Central memory CD4-positive, alpha-beta T cell (primary cell): ENCODE results near the gene PRRT1.

Experiments used
- DNase-seq: peaks from one replicate; pipeline ENCODE4 v3.0.0; 2022

The PRRT1 gene

GRCh38 chr6:32173051-32173727, 21.4 kb upstream of the PRRT1 start:
- no peak for DNase-seq

- no peak for DNase-seq
Observed at GRCh38 chr6:32171234-32171633, 19.5 kb upstream of the PRRT1 start.

GRCh38 chr6:32170294-32170693, 18.6 kb upstream of the PRRT1 start:
- no peak for DNase-seq

- no peak for DNase-seq
Observed at GRCh38 chr6:32168807-32169591, 17.3 kb upstream of the PRRT1 start.

DNA sequence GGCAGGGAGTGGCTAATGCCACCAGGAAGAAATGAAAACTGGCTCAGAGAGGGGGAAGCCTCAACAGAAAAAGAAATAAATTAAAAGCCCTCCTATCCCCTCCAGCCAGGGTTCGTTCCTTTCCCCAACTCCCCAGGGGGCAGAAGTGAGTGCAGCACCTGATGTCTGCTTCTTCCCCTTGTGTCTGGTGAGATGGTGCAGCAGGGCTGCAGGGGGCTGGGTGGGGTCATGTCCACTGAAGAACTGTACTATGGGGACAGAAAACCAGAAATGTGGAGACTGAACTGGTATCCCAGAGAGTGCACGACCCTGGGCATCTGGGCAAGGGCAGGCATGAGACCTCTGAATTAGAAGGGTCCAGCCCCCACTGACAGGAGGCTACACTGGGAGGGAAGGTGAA, 16.6 kb upstream of the PRRT1 start:
- DNase-seq = no peak

DNA sequence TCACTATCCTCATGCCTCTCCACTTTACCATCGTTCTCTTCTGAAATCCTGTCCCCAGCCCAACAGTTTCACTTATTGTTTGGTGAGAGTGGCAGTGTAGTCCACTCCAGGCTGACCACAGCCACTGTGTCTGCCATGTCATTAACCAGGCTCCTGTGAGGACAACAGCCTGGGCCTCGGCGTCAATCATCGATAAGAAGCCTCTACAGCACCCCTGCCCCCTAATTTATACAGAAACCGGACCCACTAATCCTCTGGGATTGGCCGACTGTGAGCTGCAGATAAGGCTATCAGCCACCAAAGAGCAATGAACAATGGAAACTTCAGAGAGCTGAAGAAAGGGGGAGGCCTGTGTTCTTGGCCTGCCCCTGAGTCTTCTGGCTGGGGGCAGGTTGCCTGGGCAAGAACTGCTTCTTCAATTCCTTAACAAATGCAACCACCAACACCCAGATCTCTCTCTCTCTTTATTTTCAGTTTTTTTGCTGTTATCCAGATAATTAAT, 16.1 kb upstream of the PRRT1 start:
- no peak for DNase-seq

GRCh38 chr6:32167154-32167760, 15.5 kb upstream of the PRRT1 start:
- DNase-seq = no peak

DNA sequence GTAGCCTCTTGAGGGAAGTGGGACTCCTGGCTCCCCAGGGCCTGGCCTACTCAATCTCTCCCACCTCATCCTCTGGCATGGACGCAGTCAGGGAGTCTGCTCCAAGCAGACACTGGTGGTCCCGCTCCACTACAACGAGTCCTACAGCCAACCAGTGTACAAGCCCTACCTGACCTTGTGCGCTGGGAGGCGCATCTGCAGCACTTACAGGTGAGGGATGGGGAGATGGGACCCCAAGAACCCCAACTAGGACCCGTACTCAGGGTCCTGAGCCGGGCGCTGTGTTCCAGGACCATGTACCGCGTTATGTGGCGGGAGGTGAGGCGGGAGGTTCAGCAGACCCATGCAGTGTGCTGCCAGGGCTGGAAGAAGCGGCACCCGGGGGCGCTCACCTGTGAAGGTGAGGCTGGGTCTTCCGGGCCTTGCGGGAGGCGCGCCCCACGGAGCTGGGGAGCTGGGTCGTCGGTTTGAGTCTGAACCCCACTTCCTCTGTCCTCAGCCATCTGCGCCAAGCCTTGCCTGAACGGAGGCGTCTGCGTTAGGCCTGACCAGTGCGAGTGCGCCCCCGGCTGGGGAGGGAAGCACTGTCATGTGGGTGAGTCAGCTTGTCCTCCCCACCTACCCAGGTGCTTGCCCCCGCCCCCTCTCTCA, 14.8 kb upstream of the PRRT1 start:
- DNase-seq = no peak

GRCh38 chr6:32164295-32164694, 12.6 kb upstream of the PRRT1 start, which contains the start of gene EGFL8:
Gene EGFL8, plus strand, starts transcription at chr6:32164595. Its CDS starts 1,571 bp downstream, at chr6:32166166.
- no peak for DNase-seq

DNA sequence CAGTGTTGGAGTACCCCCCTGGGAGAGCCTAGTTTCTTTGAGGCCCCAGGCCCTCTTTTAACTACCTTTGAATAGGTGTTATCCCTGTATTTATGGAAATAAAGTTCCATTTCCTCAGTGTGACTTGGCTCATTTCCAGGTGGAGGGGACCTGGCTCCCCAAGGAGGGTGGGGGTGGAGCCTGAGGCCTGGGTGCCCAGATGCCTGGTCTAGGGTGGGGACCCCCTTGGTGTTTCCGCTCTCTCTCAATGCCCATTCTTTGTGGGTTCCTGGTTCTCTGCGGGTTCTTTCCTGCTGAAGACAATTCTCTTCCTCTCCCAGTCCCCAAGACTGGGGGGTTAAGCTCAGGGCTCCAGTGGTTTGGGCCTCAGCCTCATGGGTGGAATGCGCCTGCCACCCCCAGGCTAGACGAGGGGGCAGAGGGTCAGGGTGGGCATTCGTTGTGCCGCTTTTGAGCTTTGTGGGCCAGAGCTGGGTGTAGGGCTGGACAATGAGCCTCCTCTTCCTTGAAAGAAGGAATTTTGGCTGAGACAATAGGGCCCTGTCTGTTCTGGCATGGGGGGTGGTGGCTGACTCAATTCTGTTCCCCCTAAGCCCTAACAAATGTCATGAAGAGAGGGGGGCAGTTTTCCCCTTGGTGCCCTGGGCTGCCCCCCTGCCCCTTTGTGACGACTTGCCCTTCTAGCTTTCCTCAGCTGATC, 12.0 kb upstream of the PRRT1 start:
- DNase-seq = no peak

DNA sequence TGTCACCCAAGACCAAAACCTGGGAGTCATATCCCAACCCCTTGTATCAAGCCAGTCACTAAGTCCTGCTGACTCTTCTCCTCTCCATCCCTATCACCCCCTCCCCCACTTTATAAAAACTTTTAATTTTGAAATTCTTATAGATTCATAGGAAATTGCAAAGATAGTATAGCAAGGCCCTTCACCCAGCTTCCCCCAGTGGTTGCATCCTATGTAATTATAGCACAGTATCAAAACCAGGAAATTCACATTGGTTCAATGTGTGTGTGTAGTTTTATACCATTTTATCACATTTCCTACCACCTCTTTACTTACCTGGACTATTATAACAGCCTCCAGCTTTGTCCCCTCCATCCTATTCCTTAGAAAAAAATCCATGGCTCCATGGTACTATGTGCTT, 6.3 kb upstream of the PRRT1 start:
- no peak for DNase-seq

DNA sequence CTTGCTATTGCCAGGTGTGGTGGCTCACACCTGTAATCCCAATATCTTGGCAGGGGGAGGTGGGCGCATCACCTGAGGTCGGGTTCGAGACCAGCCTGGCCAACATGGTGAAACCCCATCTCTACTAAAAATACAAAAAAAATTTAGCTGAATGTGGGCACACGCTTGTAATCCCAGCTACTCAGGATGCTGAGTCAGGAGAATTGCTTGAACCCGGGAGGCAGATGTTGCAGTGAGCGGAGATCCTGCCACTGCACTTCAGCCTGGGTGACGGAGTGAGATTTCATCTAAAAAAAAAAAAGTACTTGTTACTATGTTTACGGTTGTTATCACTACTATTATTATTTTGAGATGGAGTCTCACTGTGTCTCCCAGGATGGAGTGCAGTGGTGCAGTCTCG, 5.2 kb upstream of the PRRT1 start:
- DNase-seq = no peak

GRCh38 chr6:32154514-32155161, 2.9 kb upstream of the PRRT1 start:
- DNase-seq = peak; percentile 63

DNA sequence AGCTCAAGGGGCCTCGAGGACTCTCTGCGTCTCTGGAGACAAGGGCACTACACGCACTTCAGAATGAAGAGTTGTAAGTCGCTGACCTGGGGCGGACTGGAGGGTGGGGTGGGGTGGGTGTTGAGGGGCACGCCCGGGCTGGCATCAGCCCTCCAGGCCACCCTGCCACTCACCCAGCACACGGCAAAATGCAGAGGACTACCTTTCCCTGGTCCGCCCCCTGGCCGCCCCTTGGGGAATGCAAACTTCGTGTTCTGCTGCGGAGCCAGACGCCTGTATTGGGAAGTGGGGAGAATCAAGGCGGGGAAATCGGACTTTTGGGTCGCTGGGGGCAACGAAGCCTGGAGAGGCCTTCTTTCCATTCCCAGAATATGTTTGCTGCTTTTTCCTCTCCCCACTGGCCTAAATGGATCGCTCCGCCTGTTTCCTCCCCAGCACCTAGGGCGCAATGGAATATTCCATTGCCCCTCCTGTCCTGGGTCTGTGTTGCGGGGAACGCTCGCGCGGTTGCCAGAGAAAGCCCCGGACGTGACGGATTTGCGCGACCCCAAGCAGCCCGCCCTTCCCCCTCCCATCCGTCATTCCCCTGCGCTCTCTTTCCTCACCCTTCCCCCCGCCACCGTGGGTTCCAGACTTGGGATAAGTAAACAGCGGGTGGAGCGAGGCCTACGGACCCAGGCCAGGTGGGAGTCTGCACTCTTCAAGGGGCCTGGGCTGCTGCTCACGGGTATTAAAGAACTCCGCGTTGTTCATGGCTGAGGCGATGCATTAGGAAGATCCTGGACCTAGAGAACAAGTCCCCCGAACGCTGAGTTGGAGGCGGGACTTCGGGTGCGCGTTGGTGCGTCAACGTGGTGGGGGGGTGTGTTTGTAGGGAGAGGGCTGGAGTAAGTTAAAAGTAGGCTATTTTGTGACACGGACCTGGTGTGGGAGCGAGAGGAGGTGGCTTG, 2.1 kb upstream of the PRRT1 start, which contains the start of gene PPT2:
PPT2 (plus strand) TSS at position 578 of the 950 bp plus-strand sequence. CDS start 454 bp downstream, outside the sequence.
- DNase-seq = peak; percentile 70

GRCh38 chr6:32152769-32153563, 1.2 kb upstream of the PRRT1 start:
- no peak for DNase-seq

- DNase-seq = no peak
Observed at GRCh38 chr6:32151181-32151862, 417 bp downstream of the PRRT1 start.

- no peak for DNase-seq
Observed at GRCh38 chr6:32149932-32150870, 1.5 kb downstream of the PRRT1 start.
